Epithelial cell of proximal tubule (primary cell): ENCODE measurements around the gene DMP1. TPM values are rescaled to one million over a fixed set of nuclear protein-coding genes. Genes with fewer than 3 reads are reported as not detected.

Experiments used
- DNase-seq: peaks from one replicate; pipeline ENCODE4 v3.0.0-alpha.2; 2011; ENCODE audit warnings: low read depth
- H3K4me3 ChIP-seq: 2 replicates; pipeline ENCODE4 v1.5.1; 2011; ENCODE audit warnings: low read depth, mild to moderate bottlenecking, low read length
- total RNA-seq: library from RNA; depleted of rRNA; stranded (reverse); fragments of >200 nt; gene quantifications from 2 replicates; pipeline ENCODE4 v1.2.3, GENCODE V29; 2015
- TF ChIP-seq, protein P1 (sequence below): conservative IDR thresholded peaks from 2 replicates; pipeline ENCODE4 v1.5.1; 2012; ENCODE audit warnings: low read depth, mild to moderate bottlenecking, low read length

Gene DMP1
- total RNA-seq, 1 donor from 2014 or later: not detected

DNA sequence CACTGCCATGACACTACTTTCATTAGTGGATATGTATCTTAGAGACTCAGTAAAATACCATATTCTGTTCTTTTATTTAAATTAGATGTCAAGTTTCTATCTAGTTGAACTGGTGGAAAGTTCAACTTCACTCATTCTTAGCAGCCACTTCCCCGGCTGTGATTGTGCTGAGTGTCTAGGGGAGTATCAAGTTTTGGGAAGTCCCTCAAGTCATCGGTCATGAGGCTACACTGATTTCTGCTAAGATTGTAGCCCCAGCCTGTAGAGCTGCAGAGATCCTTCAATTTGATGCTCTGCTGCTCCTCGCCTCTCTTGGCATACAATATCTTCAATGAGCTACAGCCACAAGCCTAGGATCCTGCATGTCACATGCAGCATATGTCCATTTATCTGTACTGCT is 53.9 kb downstream of the DMP1 start:
- TF ChIP-seq, protein P1, sequence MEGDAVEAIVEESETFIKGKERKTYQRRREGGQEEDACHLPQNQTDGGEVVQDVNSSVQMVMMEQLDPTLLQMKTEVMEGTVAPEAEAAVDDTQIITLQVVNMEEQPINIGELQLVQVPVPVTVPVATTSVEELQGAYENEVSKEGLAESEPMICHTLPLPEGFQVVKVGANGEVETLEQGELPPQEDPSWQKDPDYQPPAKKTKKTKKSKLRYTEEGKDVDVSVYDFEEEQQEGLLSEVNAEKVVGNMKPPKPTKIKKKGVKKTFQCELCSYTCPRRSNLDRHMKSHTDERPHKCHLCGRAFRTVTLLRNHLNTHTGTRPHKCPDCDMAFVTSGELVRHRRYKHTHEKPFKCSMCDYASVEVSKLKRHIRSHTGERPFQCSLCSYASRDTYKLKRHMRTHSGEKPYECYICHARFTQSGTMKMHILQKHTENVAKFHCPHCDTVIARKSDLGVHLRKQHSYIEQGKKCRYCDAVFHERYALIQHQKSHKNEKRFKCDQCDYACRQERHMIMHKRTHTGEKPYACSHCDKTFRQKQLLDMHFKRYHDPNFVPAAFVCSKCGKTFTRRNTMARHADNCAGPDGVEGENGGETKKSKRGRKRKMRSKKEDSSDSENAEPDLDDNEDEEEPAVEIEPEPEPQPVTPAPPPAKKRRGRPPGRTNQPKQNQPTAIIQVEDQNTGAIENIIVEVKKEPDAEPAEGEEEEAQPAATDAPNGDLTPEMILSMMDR: no peak
- H3K4me3 ChIP-seq: no peak overlapping the region
- no peak for DNase-seq

DNA sequence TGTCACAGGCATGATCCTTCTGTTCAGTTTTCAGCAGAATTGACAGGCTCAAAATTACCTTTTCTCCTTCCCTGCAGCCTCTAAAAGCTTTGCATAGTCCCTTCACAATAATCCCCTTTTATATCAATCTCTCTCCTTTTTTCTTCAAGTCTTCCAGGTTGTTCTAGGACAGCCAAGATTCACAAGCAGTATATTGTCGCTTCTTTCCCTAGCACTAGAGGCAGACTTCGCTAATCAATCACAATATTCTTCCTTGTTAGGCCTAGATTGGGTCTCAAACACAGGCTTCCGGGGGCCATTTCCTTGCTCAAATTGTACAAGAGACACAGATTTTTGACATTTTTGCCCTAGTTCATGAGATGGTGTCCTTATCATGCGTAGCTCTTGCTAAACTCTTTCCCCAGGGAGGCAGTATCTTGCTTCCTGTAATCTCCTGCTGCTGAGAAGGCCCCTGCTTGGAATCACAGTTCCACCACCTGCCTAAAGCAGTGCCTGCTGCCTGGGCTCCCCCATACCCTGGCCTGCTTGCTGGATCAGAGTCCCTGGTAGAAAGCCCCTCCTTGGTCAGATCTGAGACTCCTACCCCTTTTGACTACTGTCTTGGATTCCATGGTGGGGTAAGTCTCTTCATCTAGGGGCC is 57.3 kb downstream of the DMP1 start:
- DNase-seq: no peak
- TF ChIP-seq, protein P1: no peak
- H3K4me3 ChIP-seq: no peak overlapping the region

Other genes starting within 250 kb of the DMP1 start
- 23.0 and 26.3 TPM in 2 replicates for gene NUDT9, start 227.7 kb upstream of the DMP1 start, total RNA-seq
- not detected in 2 replicates for gene SPARCL1, start 120.9 kb upstream of the DMP1 start, total RNA-seq
- gene DSPP, start 41.8 kb upstream of the DMP1 start, total RNA-seq: not detected in 2 replicates
- gene IBSP, start 149.3 kb downstream of the DMP1 start, total RNA-seq: not detected in 2 replicates
- not detected in 2 replicates for gene MEPE, start 182.7 kb downstream of the DMP1 start, total RNA-seq